ENCODE results near the gene SRSF11.

GRCh38 chr1:70228670-70229069 is 7.5 kb downstream of the SRSF11 start:
- TF ChIP-seq, protein P1, sequence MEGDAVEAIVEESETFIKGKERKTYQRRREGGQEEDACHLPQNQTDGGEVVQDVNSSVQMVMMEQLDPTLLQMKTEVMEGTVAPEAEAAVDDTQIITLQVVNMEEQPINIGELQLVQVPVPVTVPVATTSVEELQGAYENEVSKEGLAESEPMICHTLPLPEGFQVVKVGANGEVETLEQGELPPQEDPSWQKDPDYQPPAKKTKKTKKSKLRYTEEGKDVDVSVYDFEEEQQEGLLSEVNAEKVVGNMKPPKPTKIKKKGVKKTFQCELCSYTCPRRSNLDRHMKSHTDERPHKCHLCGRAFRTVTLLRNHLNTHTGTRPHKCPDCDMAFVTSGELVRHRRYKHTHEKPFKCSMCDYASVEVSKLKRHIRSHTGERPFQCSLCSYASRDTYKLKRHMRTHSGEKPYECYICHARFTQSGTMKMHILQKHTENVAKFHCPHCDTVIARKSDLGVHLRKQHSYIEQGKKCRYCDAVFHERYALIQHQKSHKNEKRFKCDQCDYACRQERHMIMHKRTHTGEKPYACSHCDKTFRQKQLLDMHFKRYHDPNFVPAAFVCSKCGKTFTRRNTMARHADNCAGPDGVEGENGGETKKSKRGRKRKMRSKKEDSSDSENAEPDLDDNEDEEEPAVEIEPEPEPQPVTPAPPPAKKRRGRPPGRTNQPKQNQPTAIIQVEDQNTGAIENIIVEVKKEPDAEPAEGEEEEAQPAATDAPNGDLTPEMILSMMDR (IDR thresholded peaks at IDR 0.05), result no peak
- no peak for TF ChIP-seq POLR2A (IDR thresholded peaks at IDR 0.05)
- TF ChIP-seq EP300 (IDR thresholded peaks at IDR 0.05), result no peak
